Medulla oblongata (tissue), 1 donor: ENCODE measurements around the gene CYSTM1.
A peak's percentile ranks its signal among the peaks of the same experiment; 100 is the strongest.

ENCODE experiments used
- DNase-seq: peaks from one replicate; pipeline ENCODE4 v3.0.0-alpha.2; 2015; ENCODE audit errors: extremely low spot score

CYSTM1 gene

DNA sequence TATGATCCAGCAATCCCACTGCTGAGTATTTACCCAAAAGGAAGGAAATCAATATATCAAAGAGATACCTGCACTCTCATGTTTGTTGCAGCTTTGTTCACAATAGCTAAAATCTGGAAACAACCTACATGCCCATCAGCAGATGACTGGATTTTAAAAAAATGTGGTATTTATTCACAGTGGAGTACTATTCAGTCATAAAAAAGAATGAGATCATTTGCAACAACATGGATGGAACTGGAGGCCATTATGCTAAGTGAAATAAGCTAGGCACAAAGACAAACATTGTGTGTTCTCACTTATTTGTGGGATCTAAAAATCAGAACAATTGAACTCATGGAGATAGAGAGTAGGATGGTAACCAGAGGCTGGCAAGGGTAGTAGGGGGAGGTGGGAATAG is 33.1 kb downstream of the CYSTM1 start:
- no peak for DNase-seq

- no peak for DNase-seq
These were observed 38.5 kb downstream of the CYSTM1 start for GRCh38 chr5:140213370-140213983.

DNA sequence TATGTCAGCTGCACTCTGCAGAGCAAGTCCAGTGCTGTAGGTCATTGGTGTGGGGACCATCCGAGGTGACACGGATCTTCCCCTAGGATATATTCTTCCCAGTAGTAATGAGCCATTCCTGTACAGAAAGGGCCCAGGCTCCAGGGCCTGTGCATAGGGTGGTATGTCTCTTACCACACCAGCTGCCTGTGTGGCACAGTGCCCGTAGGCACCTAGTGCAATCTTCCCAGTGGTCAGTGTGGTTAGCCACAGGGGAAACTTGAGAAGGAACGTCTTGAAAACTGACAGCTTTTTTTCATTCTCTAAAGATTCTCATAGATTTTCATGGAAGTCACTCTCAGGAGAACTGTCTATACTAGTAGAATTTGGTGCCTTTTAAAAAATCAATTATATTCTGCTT is 39.8 kb downstream of the CYSTM1 start:
- peak; percentile 32 for DNase-seq

DNA sequence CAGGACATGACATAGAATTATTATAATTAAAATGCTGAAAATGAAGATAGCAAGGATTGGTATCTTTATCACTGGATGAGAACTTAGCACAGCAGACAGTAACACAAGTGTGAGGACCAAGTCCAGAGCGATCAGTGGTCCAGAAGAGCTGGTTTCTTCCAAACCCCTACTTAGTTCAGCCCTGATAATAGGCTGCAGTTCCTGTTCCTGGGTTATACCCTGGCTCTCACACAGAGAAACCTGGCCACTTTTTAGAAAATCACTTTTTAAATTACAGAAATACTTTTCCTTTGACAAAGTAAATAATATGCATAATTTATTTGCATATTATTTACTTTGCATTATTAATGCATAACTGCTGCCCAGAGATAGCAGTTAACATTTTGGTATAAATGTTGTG is 40.3 kb downstream of the CYSTM1 start:
- DNase-seq, result no peak

- DNase-seq, result no peak
These were observed 41.6 kb downstream of the CYSTM1 start for GRCh38 chr5:140216478-140217074.

GRCh38 chr5:140217299-140218026 is 42.5 kb downstream of the CYSTM1 start:
- DNase-seq, result no peak

DNA sequence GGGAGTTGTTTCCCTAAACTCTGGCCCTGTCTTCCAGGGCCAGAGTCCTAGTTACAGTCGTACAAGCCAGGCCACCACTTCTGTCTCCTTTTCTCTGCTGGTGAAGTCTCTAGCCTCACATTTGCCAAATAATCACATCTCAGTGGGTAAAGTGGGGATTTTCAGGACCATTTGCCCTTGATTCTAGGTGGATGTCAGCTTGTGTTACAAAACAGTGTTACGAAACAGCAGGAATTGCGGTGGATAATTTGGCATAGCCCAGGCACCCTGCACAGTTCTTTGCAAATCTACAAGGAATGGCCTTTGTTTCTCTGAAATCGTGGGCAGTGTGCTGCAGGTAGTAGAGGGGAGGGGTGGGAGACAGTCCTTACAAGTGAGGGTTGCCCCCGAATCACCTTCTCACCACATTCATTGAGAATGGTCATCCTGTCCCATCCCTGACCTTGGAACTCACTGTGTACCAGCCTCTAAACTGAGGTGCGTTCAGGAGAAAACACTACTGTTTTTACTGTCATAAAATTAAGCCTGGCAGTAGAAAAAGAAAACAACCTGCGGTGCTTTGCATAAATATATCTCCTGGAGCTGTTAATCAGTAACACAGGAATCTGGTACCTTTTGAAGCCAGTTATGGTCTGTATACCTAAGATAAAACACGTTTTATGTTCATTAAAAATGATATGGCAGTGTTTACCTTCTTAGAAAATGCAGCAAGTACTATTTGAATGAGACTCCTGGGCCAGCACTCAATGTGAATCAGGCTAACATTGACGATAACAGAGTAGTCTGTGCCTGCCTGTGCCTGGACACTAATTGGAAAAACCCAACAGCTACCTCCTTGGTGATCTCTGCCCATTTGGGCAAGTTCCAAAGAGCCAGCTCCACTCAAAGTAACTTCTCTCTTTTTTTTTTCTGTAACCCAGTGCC is 44.3 kb downstream of the CYSTM1 start:
- no peak for DNase-seq

GRCh38 chr5:140220032-140220697 is 45.2 kb downstream of the CYSTM1 start:
- DNase-seq, result no peak

- no peak for DNase-seq
These were observed 45.7 kb downstream of the CYSTM1 start for GRCh38 chr5:140220698-140221064.

DNA sequence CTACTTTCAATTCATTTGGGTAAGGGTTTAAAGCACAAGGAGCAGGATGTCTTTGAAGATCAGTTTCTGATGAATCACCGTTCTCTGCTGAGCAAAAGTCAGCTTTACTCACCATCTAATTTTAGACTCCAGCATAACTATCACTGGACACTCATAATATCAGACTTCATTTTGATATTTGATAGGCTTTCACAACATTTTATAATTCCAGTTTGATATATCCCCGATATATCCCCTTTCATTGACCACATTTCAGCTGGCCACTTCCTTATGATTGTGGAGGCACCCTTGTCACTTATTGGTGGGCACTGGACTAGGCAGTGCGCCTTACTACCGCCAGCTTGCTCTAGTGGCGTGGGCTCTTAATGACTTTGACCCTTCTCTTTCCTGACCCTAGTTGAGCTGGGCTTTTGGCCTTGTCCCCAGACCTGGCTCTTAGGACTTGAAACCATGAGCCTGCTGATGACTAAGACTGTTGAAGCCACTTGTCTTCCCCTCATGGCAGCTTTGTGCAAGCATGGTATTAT is 46.8 kb downstream of the CYSTM1 start:
- DNase-seq, result no peak

GRCh38 chr5:140222416-140222815 is 47.4 kb downstream of the CYSTM1 start:
- no peak for DNase-seq

GRCh38 chr5:140223567-140223966 is 48.6 kb downstream of the CYSTM1 start:
- DNase-seq, result no peak

GRCh38 chr5:140224658-140225057 is 49.7 kb downstream of the CYSTM1 start:
- DNase-seq, result no peak

DNA sequence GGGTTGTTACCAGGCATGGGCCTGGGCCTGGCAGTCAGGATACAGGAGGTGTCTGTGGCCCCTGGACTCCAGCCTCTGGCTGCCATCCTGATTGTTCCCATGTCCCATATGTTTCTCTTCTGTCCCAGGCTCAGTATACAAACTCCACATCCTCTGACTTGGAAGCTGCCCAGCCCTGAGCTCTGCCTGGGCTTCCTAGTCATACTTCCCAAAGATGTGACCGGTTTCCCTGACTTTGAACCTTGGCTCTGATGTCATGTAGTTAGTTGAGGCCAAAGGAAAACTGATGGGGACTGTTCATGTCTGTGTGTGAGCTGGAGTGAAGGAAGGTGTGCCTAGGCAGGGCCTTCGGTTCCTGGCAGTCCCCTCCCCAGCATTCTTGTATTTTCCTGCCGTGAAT is 50.4 kb downstream of the CYSTM1 start:
- no peak for DNase-seq

DNA sequence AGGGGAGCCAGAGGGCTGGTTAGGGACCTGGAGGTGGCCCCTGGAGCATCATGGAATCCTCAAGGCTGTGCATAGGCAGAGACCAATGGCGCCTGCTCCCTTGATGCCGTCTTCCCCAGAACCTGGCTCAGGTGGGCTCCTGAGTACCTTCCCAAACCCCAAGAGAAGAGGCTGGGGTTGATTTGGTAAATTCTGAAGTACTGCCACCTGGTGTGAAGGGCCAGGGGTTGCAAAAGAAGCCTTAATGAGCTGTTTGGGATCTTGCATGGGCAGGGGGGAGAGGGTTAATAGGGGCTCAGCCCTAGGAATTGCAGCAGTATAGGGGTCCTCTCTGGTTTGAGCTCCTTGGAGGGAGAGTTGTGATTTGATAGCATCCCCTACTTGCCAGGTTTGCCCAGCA is 52.1 kb downstream of the CYSTM1 start:
- no peak for DNase-seq

DNA sequence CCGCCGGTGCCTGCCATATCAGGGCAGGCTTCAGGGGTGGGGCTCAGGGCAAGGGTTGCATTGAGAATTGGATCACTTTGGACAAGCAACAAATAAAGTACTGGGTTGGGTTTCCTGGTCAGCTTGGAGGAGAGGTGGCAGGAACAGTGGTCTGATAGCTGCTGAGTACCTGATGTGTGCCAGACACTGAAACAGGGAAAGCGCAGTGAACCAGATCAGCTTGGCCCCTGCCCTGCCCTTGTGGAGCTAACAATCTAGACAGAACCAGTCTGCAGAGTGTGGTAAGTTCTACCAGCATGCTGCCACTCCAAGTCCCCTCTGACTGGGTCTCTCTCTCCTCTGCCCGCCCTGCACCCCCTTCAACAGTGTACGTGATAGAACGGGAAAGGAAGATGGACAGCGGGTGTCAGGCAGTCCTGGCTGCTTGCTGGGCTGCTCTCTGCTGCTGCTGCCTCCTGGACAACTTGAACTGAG is 53.4 kb downstream of the CYSTM1 start:
- DNase-seq, result no peak

DNA sequence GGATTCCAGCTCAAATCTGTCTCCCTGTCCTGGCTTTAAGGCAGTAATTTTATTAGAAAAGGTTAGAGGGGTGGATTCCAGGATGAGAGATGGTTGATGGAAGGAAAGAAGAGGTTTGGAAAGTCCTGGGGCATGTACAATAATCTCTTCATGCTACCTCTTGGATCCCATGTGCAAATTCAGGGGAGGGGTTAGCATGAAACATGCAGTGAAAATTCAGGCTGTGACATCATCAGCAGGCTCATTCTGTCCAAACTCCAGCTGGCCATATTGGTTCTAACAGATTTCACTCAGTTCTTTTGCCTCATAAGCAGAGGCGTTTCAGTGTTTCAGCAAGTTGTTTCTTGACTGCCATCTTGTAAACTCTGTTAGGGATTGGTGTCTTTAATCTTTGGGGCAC is 55.4 kb downstream of the CYSTM1 start:
- DNase-seq, result no peak

DNA sequence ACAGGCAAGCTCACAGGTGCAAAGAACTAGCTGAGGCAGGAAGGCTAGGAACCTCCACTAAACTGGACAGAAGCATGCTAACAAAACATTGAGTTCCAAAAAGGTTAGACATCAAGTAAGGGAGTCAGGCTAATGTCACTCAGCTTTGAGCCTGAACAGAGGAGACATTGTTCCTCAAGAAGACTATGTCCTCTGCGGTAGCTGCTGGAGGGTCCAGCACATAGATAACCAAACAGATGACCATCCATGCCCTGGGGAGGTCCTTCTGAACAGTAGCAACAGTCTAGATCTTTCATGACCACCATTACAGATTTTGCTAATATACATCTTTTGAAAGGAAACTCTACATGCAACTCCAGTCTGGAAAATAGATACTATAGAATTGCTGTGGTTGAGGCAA is 57.7 kb downstream of the CYSTM1 start:
- DNase-seq, result no peak

GRCh38 chr5:140234377-140234989 is 59.5 kb downstream of the CYSTM1 start:
- no peak for DNase-seq

- no peak for DNase-seq
These were observed 61.0 kb downstream of the CYSTM1 start for GRCh38 chr5:140235791-140236551.
